ENCODE results near the gene RAX.

Gene RAX

DNA sequence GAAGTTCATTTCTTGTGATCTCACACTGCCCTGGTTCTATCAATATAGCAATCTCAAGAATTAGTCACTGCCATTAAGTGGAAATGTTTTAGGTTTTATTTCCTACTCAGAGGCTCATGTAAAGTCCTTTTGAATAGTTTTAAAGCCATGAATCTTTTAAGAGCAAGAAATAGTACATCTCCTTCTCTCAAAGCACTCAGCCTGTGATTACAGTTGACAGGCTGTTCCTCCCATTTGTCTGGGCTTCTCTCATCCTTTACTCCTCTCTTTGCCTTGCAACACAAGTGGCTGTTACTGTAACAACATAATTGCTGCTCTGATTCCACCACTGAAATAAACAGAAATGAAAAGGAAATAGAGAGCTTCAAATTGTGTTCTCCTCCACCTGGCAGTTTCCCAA is 34.9 kb downstream of the RAX start:
- DNase-seq = no peak

DNA sequence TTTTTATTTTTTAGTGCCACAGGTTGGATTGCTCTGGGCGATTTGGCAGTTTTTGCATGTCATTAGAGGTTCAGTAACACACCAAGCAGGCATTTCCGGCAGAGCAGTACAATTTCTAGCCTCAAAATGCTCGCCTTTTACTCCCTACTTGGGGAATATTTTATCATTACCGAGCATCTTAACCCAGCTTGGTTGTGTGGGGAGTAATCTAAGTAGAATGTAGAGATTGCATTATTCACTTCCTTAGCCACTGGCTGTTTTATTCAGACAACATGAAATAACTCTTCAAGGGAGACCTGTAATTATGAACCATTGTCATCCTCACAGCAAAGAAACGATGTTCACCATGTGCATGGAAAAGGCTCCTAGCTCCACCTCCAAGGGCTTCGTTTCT is 40.2 kb downstream of the RAX start:
- peak; percentile 77 for DNase-seq

- DNase-seq = no peak
These were observed 40.8 kb downstream of the RAX start for GRCh38 chr18:59232309-59233016.

DNA sequence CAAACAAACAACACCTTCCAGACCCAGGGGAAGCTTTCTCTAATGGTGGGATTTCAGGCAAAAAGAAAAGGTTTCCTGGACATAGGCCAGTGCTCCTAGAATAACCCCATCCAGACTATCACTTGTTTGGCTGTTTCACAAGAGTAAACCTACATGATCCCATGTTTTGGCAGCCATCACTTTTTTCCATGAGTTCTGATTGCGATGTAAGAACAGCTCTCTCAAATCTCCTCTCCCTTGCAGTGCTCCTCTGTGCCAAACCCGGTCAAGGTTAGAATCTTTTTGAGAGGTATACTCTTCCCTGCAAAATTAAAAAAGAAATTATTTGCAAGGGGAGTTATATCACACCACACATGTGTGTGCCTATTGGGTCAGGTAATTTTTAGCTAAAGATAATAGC is 41.4 kb downstream of the RAX start:
- no peak for DNase-seq

DNA sequence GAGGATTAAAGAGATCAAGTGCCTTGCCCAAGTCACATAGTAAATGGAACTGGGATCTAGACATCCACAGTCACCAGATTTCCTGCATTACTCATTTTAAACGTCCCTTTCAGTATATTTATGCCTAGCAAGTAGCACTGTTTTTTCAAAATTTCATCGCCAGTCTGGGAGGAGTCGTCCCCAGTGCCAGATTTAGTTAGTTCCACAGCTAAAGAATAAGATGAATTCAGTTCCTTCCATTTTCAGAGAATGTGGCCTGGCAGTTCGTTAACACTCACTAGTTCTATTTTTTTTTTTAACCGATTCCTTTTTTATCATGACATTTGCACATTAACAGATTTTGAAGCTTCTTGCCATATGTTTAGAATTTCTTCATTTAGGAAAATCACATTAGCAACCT is 42.1 kb downstream of the RAX start:
- DNase-seq = no peak

DNA sequence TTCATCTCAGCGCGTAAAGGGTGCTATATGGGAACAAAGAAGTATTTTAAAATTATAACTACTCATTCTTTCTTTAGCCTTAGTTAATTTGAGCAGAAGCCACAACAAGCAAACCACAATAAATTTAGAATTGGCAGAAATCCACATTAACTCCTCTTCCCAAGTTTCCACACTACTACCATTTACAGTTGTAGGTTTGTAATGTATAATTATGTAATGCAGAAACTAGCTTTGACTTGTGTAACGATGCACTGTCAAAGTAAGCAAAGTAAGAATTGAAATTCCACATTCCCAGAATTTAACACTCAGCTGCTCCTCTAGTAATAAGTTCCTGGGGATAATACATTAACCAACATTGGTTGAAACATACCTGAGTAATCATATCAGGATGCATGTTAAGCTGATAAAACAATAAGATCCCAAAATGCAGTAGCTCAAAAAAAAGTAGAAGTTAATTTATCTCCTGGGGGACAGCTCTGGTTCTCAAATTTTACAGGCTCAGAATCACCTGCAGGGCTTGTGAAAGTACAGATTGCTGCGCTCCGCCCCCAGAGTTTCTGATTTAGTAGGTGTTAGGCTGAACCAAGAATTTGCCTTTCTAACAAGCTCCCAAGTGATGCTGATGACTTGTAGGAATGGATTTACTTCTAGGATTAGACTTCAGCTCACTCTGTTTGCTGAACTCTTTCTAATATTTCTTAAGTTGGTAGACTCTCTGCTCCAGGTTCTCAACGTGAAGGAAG is 43.4 kb downstream of the RAX start:
- no peak for DNase-seq

DNA sequence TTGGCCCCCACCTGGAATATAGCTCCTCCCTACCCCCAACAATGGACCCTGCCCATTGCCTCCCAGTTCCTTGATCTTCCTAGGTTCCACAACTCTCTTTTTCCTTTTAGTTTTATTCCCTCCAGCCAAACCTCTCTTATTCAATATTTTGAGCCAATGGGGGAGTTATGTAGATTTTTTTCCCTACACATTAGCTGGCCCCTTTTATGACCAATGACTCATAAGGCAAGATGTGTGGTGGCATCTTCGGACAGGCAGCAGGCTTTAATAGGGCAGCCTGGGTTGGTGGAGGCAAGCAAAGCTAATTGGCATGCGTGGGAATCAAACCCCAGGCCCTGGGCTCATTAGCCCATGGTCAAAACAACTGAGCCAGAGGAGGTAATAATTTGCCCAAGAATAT is 44.1 kb downstream of the RAX start:
- no peak for DNase-seq

DNA sequence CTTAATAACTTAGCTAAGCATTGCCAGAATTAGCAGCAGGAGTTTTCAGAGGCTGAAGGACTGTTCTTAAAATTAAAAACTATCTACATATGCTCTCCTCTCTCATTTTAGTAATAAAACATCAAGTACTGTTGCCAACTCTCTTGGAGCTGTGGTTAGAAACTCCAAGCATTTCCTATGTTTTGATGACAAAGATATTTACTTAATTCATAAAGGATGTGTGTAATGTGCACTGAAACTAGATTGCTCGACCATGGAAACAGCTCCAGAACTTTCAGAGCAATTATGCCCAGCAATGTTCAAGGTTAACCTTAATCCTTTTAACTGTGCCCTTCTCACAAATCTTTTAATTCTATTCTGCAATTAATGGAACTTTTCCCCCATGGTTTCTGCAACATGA is 44.9 kb downstream of the RAX start:
- no peak for DNase-seq

DNA sequence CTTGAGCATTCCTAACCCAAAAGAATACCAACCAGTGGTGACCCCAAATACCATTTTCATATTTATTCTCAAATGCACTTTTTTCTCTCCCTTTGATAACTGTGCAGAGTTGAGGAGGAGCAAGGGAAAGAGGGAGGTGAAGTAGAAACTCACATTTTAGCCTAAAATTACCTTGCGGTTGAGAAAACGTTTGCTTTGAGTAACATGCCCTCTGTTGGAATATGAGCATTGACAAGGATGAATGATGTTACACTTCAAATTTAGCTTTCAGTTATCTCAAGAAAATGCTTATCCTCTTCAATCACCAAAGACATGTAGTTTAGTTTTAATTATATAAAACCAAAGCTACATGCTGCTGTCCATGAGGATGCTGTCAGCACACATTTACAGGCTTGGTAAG is 50.9 kb downstream of the RAX start:
- DNase-seq = no peak

GRCh38 chr18:59220784-59221765 is 52.2 kb downstream of the RAX start:
- no peak for DNase-seq

DNA sequence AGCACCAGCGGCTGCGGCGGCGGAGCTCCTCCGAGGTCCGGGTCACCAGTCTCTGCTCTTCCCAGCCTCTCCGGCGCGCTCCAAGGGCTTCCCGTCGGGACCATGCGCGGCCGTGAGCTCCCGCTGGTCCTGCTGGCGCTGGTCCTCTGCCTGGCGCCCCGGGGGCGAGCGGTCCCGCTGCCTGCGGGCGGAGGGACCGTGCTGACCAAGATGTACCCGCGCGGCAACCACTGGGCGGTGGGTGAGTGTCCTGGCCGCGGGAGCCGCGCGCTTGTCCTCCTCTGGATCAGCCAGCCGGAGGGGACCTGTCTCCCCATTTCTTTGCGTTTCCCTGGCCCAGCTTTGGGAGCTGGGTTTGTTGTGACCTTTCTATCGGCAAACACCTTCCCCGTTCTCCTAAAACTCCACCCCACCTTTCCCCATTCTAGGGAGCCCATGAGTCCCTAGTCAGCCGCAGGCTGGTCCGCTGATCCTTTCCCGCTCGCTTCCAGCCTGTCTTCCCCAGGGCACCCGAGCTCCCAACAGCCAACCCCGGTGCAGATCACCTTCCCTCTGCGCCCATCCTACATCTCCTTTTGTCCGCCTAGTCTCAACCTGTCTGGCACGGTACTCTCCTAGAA is 53.0 kb downstream of the RAX start:
- no peak for DNase-seq

DNA sequence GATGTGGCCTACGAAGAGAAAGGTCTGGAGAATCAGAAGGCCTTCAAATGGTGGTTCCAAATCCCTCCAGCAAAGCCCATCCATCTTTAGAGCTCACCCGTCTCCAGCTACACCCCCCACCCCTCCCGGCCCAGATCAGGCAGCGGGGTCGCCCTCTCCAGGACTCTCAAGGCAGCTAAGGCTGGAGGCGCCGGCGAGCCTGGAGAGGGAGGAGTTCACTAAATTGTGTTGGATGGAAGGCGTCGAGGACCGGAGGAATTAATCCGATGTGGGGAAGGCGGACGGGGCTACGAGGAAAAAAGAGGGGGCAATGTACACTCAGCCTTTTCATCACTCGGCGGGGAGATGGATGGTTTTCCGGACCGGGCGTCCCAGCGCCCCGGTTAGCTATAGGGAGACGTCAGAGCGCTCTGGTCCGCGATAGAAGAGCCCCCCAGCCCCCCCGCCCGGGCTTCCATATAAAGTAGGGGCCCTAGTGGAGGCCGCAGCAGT is 53.5 kb downstream of the RAX start, which contains the start of gene GRP:
TSS of gene GRP (plus strand) at position 487 of the 492 bp plus-strand sequence. CDS start 108 bp downstream, outside the sequence.
- DNase-seq = no peak

- DNase-seq = no peak
These were observed 55.2 kb downstream of the RAX start for GRCh38 chr18:59218018-59218417.

Measured in NCI-H226 (cell line).